HCT116 (cell line): ENCODE results near the gene POT1.

Experiments
- CTCF ChIP-seq, 3 experiments: fragments of 200-600 bp in 1 of 3; sonication (generic) in 1 of 3; IDR thresholded peaks in 2 of 3; conservative IDR thresholded peaks in 1 of 3; 2 replicates each; pipeline ENCODE4 v1.5.1; 2012 to 2017; ENCODE audit warnings: low read depth in 2 of 3, low read length in 2 of 3, antibody characterized with exemption in 1 of 3, borderline replicate concordance in 1 of 3, control low read depth in 1 of 3, mild to moderate bottlenecking in 1 of 3, mixed read lengths in 1 of 3, mixed run types in 1 of 3, moderate library complexity in 1 of 3; ENCODE audit not compliant: insufficient read depth in 1 of 3
- EZH2 ChIP-seq: fragments of 200-600 bp; sonication (generic); IDR thresholded peaks from 2 replicates; pipeline ENCODE4 v1.6.1; 2017; ENCODE audit warnings: antibody characterized with exemption, mixed run types
- POLR2AphosphoS5 ChIP-seq: IDR thresholded peaks from 2 replicates; pipeline ENCODE4 v1.6.1; 2011; ENCODE audit warnings: mild to moderate bottlenecking, low read depth, low read length, moderate library complexity
- ZNF274 ChIP-seq: fragments of 200-500 bp; sonication (Bioruptor generic); IDR thresholded peaks from 2 replicates; pipeline ENCODE4 v1.6.1; 2014; ENCODE audit warnings: mild to moderate bottlenecking, low read depth, low read length, inconsistent platforms

- TF ChIP-seq CTCF (IDR thresholded peaks at IDR 0.05 in 2 of 3, conservative IDR thresholded peaks at IDR 0.05 in 1 of 3; ENCODE audit: borderline replicate concordance in 1 of 3, insufficient read depth in 1 of 3, low read depth in 2 of 3, low read length in 2 of 3), result no peak
- no peak for TF ChIP-seq EZH2
- no peak for TF ChIP-seq ZNF274
- no peak for TF ChIP-seq POLR2AphosphoS5
Observed at GRCh38 chr7:124796771-124797170, 132.9 kb downstream of the POT1 start.
